IPS-18c (cell line): Measurements from ENCODE around the gene POP7.
"Not testable (repeated sequence)": the region's sequence is repeated elsewhere in the genome, so short reads cannot be mapped to it uniquely, and the experiment has no call there.

Experiments used
- H3K4me3 ChIP-seq: 2 replicates; pipeline ENCODE4 v1.7.0; 2013; ENCODE audit warnings: low read depth, mild to moderate bottlenecking, low read length, moderate library complexity; ENCODE audit not compliant: insufficient read depth
- H3K9me3 ChIP-seq: one replicate; pipeline ENCODE4 v1.6.1; 2013; ENCODE audit warnings: mild to moderate bottlenecking, low read length, moderate library complexity; ENCODE audit not compliant: control insufficient read depth, insufficient read depth

Gene POP7

GRCh38 chr7:100686822-100687211 lies 19.1 kb upstream of the POP7 start:
- Histone ChIP-seq H3K4me3 (no peak overlapping the region), H3K9me3 (peaks cover 2% of the 10 kb centered on the region)

- no peak overlapping the region for H3K4me3 ChIP-seq
- H3K9me3 ChIP-seq: peaks cover 2% of the 10 kb centered on the region
These were observed 18.7 kb upstream of the POP7 start for GRCh38 chr7:100687261-100687660.

GRCh38 chr7:100687751-100688300 lies 18.1 kb upstream of the POP7 start:
- peaks cover 2% of the 10 kb centered on the region for H3K9me3 ChIP-seq
- H3K4me3 ChIP-seq: no peak overlapping the region

- no peak overlapping the region for H3K4me3 ChIP-seq
- H3K9me3 ChIP-seq: peaks cover 2% of the 10 kb centered on the region
These were observed 17.5 kb upstream of the POP7 start for GRCh38 chr7:100688326-100688860.

- peaks cover 2% of the 10 kb centered on the region for H3K9me3 ChIP-seq
These were observed 16.4 kb upstream of the POP7 start for GRCh38 chr7:100689230-100690135.

GRCh38 chr7:100691676-100692577 lies 14.0 kb upstream of the POP7 start:
- Histone ChIP-seq H3K9me3 (peaks cover 2% of the 10 kb centered on the region), H3K4me3 (peak overlapping the region; percentile 89)

More at GRCh38 chr7:100689230-100690135, 16.4 kb upstream of the POP7 start:
- no peak overlapping the region for H3K4me3 ChIP-seq

- Histone ChIP-seq H3K9me3 (peaks cover 2% of the 10 kb centered on the region), H3K4me3 (peak overlapping the region; percentile 89)
These were observed 13.4 kb upstream of the POP7 start for GRCh38 chr7:100692578-100692961.

GRCh38 chr7:100693312-100694097 lies 12.4 kb upstream of the POP7 start:
- Histone ChIP-seq H3K4me3 (peak overlapping the region; percentile 89), H3K9me3 (peaks cover 2% of the 10 kb centered on the region)

GRCh38 chr7:100694098-100694745 lies 11.7 kb upstream of the POP7 start, which contains the start of gene GIGYF1:
GIGYF1 (minus strand) TSS chr7:100694250; CDS start chr7:100688238, 6,012 bp downstream.
- Histone ChIP-seq H3K9me3 (peaks cover 2% of the 10 kb centered on the region), H3K4me3 (peak within 1 kb of the TSS; percentile 89)

GRCh38 chr7:100696123-100696521 lies 9.8 kb upstream of the POP7 start:
- no peaks in the 10 kb centered on the region for H3K9me3 ChIP-seq
- no peak overlapping the region for H3K4me3 ChIP-seq

GRCh38 chr7:100699018-100699417 lies 6.9 kb upstream of the POP7 start:
- Histone ChIP-seq H3K9me3 (no peaks in the 10 kb centered on the region), H3K4me3 (no peak overlapping the region)

GRCh38 chr7:100701089-100701488 lies 4.8 kb upstream of the POP7 start:
- not testable (repeated sequence) for H3K9me3 ChIP-seq, H3K4me3 ChIP-seq

GRCh38 chr7:100705320-100705752 lies 585 bp upstream of the POP7 start:
- Histone ChIP-seq H3K4me3 (peak overlapping the region; percentile 94), H3K9me3 (no peaks in the 10 kb centered on the region)

GRCh38 chr7:100706672-100707311 lies 871 bp downstream of the POP7 start:
- peak overlapping the region; percentile 94 for H3K4me3 ChIP-seq

GRCh38 chr7:100708395-100708794 lies 2.5 kb downstream of the POP7 start:
- H3K4me3 ChIP-seq: no peak overlapping the region
- no peaks in the 10 kb centered on the region for H3K9me3 ChIP-seq

More at GRCh38 chr7:100706672-100707311, 871 bp downstream of the POP7 start:
- H3K9me3 ChIP-seq: no peaks in the 10 kb centered on the region

GRCh38 chr7:100710452-100710851 lies 4.5 kb downstream of the POP7 start:
- H3K4me3 ChIP-seq: no peak overlapping the region
- no peaks in the 10 kb centered on the region for H3K9me3 ChIP-seq
